GM21367 (cell line): ENCODE results near the gene CENPP.

Source experiments
- ATAC-seq: cut with Tn5 transposase; IDR thresholded peaks from one replicate; pipeline ENCODE4 v1.9.1; 2021; ENCODE audit not compliant: unreplicated experiment

The CENPP gene

GRCh38 chr9:92633614-92634278 lies 308.0 kb downstream of the CENPP start:
- ATAC-seq, result no peak

GRCh38 chr9:92634712-92635605 lies 309.2 kb downstream of the CENPP start:
- ATAC-seq, result no peak

- no peak for ATAC-seq
These were observed 310.0 kb downstream of the CENPP start for GRCh38 chr9:92635760-92636159.

GRCh38 chr9:92636627-92637026 lies 310.9 kb downstream of the CENPP start:
- no peak for ATAC-seq

- no peak for ATAC-seq
These were observed 311.6 kb downstream of the CENPP start for GRCh38 chr9:92637326-92637725.

GRCh38 chr9:92637886-92638620 lies 312.3 kb downstream of the CENPP start:
- no peak for ATAC-seq

GRCh38 chr9:92638621-92639101 lies 312.9 kb downstream of the CENPP start:
- no peak for ATAC-seq

GRCh38 chr9:92639124-92639523 lies 313.4 kb downstream of the CENPP start:
- ATAC-seq, result no peak

GRCh38 chr9:92639791-92640271 lies 314.1 kb downstream of the CENPP start:
- ATAC-seq, result no peak

- no peak for ATAC-seq
These were observed 314.8 kb downstream of the CENPP start for GRCh38 chr9:92640398-92641091.

- no peak for ATAC-seq
These were observed 315.5 kb downstream of the CENPP start for GRCh38 chr9:92641092-92641809.

GRCh38 chr9:92642041-92642451 lies 316.3 kb downstream of the CENPP start:
- no peak for ATAC-seq

GRCh38 chr9:92642564-92642963 lies 316.8 kb downstream of the CENPP start:
- ATAC-seq, result no peak

- ATAC-seq, result no peak
These were observed 318.5 kb downstream of the CENPP start for GRCh38 chr9:92644278-92644677.

- ATAC-seq, result no peak
These were observed 319.3 kb downstream of the CENPP start for GRCh38 chr9:92645041-92645440.

- ATAC-seq, result no peak
These were observed 322.1 kb downstream of the CENPP start for GRCh38 chr9:92647671-92648473.

GRCh38 chr9:92648474-92648971 lies 322.8 kb downstream of the CENPP start:
- no peak for ATAC-seq

GRCh38 chr9:92649007-92649406 lies 323.3 kb downstream of the CENPP start:
- ATAC-seq, result no peak

- no peak for ATAC-seq
These were observed 324.5 kb downstream of the CENPP start for GRCh38 chr9:92650296-92650695.
